Hepatocyte (in vitro differentiated cells): ENCODE measurements around the gene ARMH3. TPM values are rescaled to one million over a fixed set of nuclear protein-coding genes. Genes with fewer than 3 reads are reported as not detected.
"Not testable (repeated sequence)": the region's sequence is repeated elsewhere in the genome, so short reads cannot be mapped to it uniquely, and the experiment has no call there.

Experiments used
- DNase-seq: peaks from one replicate; pipeline ENCODE4 v3.0.0-alpha.2; 2016; ENCODE audit warnings: low spot score
- H2AFZ ChIP-seq: fragments of 200-600 bp; sonication (generic); 2 replicates; pipeline ENCODE4 v1.6.0; 2016; ENCODE audit warnings: antibody characterized with exemption, mild to moderate bottlenecking
- H3K27ac ChIP-seq: fragments of 200-600 bp; sonication (generic); 2 replicates; pipeline ENCODE4 v1.5.1; 2016; ENCODE audit warnings: mild to moderate bottlenecking
- H3K27me3 ChIP-seq: fragments of 200-600 bp; sonication (generic); 2 replicates; pipeline ENCODE4 v1.6.1; 2016
- H3K36me3 ChIP-seq: fragments of 200-600 bp; sonication (generic); replicated peaks from 2 replicates; pipeline ENCODE4 v1.5.1; 2016; ENCODE audit warnings: low read depth; ENCODE audit not compliant: insufficient read depth
- H3K4me1 ChIP-seq: fragments of 200-600 bp; sonication (generic); 2 replicates; pipeline ENCODE4 v1.5.1; 2016; ENCODE audit warnings: mild to moderate bottlenecking, moderate library complexity; ENCODE audit not compliant: insufficient read depth
- H3K4me2 ChIP-seq: fragments of 200-600 bp; sonication (generic); 2 replicates; pipeline ENCODE4 v1.6.0; 2016
- H3K4me3 ChIP-seq: fragments of 200-600 bp; sonication (generic); 2 replicates; pipeline ENCODE4 v1.5.1; 2016; ENCODE audit warnings: mild to moderate bottlenecking
- H3K79me2 ChIP-seq: fragments of 200-600 bp; sonication (generic); 2 replicates; pipeline ENCODE4 v1.6.0; 2017; ENCODE audit warnings: mild to moderate bottlenecking
- H3K9me2 ChIP-seq: fragments of 200-600 bp; sonication (generic); replicated peaks from 2 replicates; pipeline ENCODE4 v1.6.0; 2017; ENCODE audit warnings: mild to moderate bottlenecking; ENCODE audit not compliant: insufficient read depth
- H3K9me3 ChIP-seq: fragments of 200-600 bp; sonication (generic); 2 replicates; pipeline ENCODE4 v1.5.1; 2016; ENCODE audit warnings: low read depth, mild to moderate bottlenecking
- H4K20me1 ChIP-seq: fragments of 200-600 bp; sonication (generic); 2 replicates; pipeline ENCODE4 v1.6.0; 2016; ENCODE audit warnings: mild to moderate bottlenecking; ENCODE audit not compliant: insufficient read depth, poor library complexity, severe bottlenecking
- EZH2 ChIP-seq: fragments of 200-600 bp; sonication (generic); IDR thresholded peaks from 2 replicates; pipeline ENCODE4 v1.6.1; 2016; ENCODE audit warnings: antibody characterized with exemption, mild to moderate bottlenecking, borderline replicate concordance
- EZH2phosphoT487 ChIP-seq: fragments of 200-600 bp; sonication (generic); IDR thresholded peaks from one replicate; pipeline ENCODE4 v1.6.1; 2018; ENCODE audit warnings: antibody characterized with exemption, mild to moderate bottlenecking, low read depth, moderate library complexity; ENCODE audit not compliant: unreplicated experiment, severe bottlenecking
- WGBS: methylation state at CpG from one replicate; pipeline ENCODE4 v1.1.6; 2016; ENCODE audit warnings: low lambda C conversion rate; ENCODE audit errors: missing lambda C conversion rate; 5-methylcytosine and 5-hydroxymethylcytosine counted together
- polyA plus RNA-seq: library from polyadenylated mRNA; unstranded; fragments of >200 nt; fragmentation: Nextera tagmentation; extraction: Ambion mirVana; gene quantifications from 2 replicates; pipeline ENCODE4 v1.2.1, GENCODE V29; 2016
- total RNA-seq: library from RNA; depleted of rRNA; stranded (reverse); fragments of >200 nt; gene quantifications from 2 replicates; pipeline ENCODE4 v1.2.3, GENCODE V29; 2014
- TF ChIP-seq, protein P1 (sequence below): fragments of 200-600 bp; sonication (generic); IDR thresholded peaks from 2 replicates; pipeline ENCODE4 v1.5.1; 2016; ENCODE audit warnings: antibody characterized with exemption, mild to moderate bottlenecking; ENCODE audit not compliant: poor library complexity

The ARMH3 gene
- total and polyA plus RNA-seq, 2 experiments from 2014 or later: 10.6 to 15.1 TPM

DNA sequence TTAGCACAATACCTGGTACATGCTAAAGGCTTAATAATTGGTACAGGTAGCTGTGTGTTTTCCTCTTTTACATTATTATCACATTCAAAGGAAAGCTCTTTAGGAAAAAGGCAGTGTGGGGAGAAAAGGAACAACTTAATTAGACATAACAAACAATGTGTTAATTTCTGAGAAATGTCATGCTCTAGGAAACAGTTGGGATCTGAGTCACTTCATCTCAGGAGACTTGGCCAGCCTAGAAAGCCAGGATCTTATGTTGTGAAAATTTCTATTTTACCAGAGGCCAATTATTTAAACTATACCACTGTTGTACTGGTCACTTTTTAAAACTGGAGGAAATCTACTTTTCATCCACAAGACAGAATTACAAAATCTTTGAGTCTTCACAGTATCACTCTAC lies 39.6 kb downstream of the ARMH3 start:
- Histone ChIP-seq H3K27me3 (no peaks in the 10 kb centered on the region), H3K4me3 (no peak overlapping the region), H3K27ac (no peak overlapping the region)

DNA sequence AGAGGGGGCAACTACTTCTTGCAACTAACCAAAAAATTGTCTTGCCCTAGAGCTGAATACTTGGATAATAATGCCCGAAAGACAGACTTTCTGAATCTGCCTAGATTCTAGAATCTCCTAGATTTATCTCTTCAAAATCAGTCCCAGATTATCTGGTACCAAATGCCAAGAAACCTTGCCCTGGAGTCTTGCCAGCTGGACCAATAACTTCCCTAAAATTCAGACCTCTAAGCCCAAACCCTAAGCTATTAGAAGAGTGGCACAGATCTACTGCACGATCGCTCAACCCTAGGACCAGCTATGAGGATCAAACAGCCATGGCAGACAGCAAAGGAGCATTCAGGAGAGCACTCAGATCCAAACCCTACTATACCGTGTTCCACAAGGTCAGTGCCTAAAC lies 45.0 kb downstream of the ARMH3 start:
- no peak overlapping the region for H3K27ac ChIP-seq
- no peaks in the 10 kb centered on the region for H3K27me3 ChIP-seq
- WGBS: 94% methylated on average over 4 of the region's 4 CpGs
- no peaks in the 10 kb centered on the region for H3K4me1 ChIP-seq
- H3K79me2 ChIP-seq: no peaks in the 10 kb centered on the region
- DNase-seq: no peak
- no peaks in the 10 kb centered on the region for H3K9me3 ChIP-seq
- no peak overlapping the region for H2AFZ ChIP-seq
- no peak for TF ChIP-seq EZH2
- no peaks in the 10 kb centered on the region for H3K9me2 ChIP-seq
- H3K36me3 ChIP-seq: peaks cover 3% of the 10 kb centered on the region
- H4K20me1 ChIP-seq: no peaks in the 10 kb centered on the region
- no peak overlapping the region for H3K4me3 ChIP-seq
- no peak overlapping the region for H3K4me2 ChIP-seq

More for the DNA sequence above, 39.6 kb downstream of the ARMH3 start:
- no peaks in the 10 kb centered on the region for H3K4me1 ChIP-seq
- H3K36me3 ChIP-seq: no peaks in the 10 kb centered on the region
- no peaks in the 10 kb centered on the region for H3K9me3 ChIP-seq
- H4K20me1 ChIP-seq: no peaks in the 10 kb centered on the region
- no peaks in the 10 kb centered on the region for H3K9me2 ChIP-seq
- no peaks in the 10 kb centered on the region for H3K79me2 ChIP-seq
- TF ChIP-seq EZH2phosphoT487 (no peak), EZH2 (no peak)
- TF ChIP-seq, protein P1, sequence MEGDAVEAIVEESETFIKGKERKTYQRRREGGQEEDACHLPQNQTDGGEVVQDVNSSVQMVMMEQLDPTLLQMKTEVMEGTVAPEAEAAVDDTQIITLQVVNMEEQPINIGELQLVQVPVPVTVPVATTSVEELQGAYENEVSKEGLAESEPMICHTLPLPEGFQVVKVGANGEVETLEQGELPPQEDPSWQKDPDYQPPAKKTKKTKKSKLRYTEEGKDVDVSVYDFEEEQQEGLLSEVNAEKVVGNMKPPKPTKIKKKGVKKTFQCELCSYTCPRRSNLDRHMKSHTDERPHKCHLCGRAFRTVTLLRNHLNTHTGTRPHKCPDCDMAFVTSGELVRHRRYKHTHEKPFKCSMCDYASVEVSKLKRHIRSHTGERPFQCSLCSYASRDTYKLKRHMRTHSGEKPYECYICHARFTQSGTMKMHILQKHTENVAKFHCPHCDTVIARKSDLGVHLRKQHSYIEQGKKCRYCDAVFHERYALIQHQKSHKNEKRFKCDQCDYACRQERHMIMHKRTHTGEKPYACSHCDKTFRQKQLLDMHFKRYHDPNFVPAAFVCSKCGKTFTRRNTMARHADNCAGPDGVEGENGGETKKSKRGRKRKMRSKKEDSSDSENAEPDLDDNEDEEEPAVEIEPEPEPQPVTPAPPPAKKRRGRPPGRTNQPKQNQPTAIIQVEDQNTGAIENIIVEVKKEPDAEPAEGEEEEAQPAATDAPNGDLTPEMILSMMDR: no peak
- no peak for DNase-seq
- no peak overlapping the region for H3K4me2 ChIP-seq
- H2AFZ ChIP-seq: no peak overlapping the region

DNA sequence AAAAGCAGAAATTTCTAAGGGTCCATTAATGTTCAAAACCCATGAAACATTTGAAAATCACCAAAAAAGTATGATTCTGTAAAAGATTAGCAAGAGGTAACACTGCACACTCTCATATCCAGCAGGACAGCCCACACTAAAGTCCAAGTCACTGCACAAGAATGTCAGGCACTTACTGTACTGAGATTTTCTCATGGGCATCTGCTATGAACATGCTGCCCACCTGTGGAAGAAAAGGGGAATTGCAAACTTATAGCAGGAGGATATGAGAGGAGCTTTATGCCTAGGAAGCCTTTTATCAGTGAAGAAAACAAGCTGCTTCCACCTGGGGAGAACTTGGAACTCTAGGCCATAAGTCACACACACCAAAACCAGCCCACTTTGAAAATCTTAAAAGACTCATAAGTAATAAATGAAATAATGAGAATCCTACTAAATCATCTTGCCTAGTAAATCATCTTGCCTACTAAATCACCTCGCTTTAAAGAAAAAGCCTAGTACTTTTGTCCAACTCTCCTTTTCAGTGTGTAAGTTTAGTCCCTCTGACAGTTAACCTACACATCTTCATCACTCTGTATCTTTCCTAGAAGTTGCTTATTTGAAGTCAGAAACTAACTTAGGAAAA lies 46.1 kb downstream of the ARMH3 start:
- Histone ChIP-seq H3K4me3 (no peak overlapping the region), H3K36me3 (peaks cover 3% of the 10 kb centered on the region), H3K4me2 (no peak overlapping the region), H3K27ac (no peak overlapping the region), H3K9me2 (no peaks in the 10 kb centered on the region), H3K4me1 (no peaks in the 10 kb centered on the region), H3K79me2 (no peaks in the 10 kb centered on the region), H3K9me3 (no peaks in the 10 kb centered on the region), H2AFZ (no peak overlapping the region), H3K27me3 (no peaks in the 10 kb centered on the region), H4K20me1 (no peaks in the 10 kb centered on the region)
- peak; percentile 86 for DNase-seq
- TF ChIP-seq, protein P1: peak; percentile 95
- TF ChIP-seq EZH2: no peak
- TF ChIP-seq EZH2phosphoT487: no peak
- WGBS: 100% methylated on average over 1 of the region's 1 CpG

DNA sequence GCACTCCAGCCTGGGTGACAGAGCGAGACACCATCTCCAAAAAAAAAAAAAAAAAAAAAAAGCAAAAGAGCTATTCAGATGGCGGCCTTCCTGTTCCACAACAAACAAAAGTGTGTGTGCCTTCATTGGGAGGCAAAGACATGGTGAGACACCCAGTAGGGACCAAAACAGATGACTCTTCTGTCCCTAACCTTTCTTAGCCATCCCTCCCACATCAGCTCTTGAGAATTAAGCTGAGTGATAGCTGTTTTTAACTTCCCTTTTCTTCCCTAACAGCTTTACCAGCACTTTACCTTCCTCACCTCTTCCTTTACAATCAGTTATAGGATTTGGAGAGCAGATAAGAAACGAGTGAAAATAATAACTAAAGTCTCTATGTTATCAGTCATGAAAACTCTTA lies 48.2 kb downstream of the ARMH3 start:
- Histone ChIP-seq H3K36me3 (peaks cover 3% of the 10 kb centered on the region), H3K9me3 (no peaks in the 10 kb centered on the region), H3K27me3 (no peaks in the 10 kb centered on the region), H3K27ac (no peak overlapping the region), H3K4me1 (no peaks in the 10 kb centered on the region), H3K4me2 (no peak overlapping the region), H3K4me3 (no peak overlapping the region), H3K79me2 (no peaks in the 10 kb centered on the region), H4K20me1 (no peaks in the 10 kb centered on the region), H2AFZ (no peak overlapping the region), H3K9me2 (no peaks in the 10 kb centered on the region)
- no peak for DNase-seq
- TF ChIP-seq EZH2phosphoT487 (no peak), EZH2 (no peak)
- TF ChIP-seq, protein P1: no peak
- WGBS: 77% methylated on average over 3 of the region's 3 CpGs

DNA sequence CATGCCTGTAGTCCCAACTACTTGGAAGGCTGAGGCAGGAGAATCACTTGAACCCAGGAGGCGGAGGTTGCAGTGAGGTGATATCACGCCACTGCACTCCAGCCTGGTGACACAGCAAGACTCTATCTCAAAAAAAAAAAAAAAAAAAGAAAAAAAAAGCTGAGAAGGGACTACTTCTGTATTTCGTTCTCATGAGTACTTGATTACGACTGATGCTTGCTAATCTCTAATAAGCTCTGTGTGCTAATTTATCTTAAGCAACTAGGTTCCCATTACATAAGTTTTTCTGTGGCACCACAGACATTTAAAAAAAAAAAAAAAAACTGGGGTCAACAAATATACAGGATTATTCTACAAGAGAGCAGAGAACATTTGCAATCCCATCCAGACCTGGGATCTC lies 48.9 kb downstream of the ARMH3 start:
- H3K4me1 ChIP-seq, H3K27ac ChIP-seq, H2AFZ ChIP-seq, H3K4me2 ChIP-seq, H3K27me3 ChIP-seq, H3K4me3 ChIP-seq, H3K36me3 ChIP-seq, H3K79me2 ChIP-seq, H4K20me1 ChIP-seq, H3K9me2 ChIP-seq, DNase-seq, H3K9me3 ChIP-seq: not testable (repeated sequence)
- WGBS: 94% methylated on average over 4 of the region's 4 CpGs
